HG02970 (cell line): ENCODE data around the gene KLRB1.
"Not testable (repeated sequence)": the region's sequence is repeated elsewhere in the genome, so short reads cannot be mapped to it uniquely, and the experiment has no call there.

Source experiments
- ATAC-seq: cut with Tn5 transposase; IDR thresholded peaks from one replicate; pipeline ENCODE4 v1.9.1; 2021; ENCODE audit warnings: mild to moderate bottlenecking, moderate library complexity, moderate number of reproducible peaks; ENCODE audit not compliant: unreplicated experiment, low FRiP score

KLRB1 gene

GRCh38 chr12:9562841-9563453, 44.8 kb downstream of the KLRB1 start:
- not testable (repeated sequence) for ATAC-seq

- not testable (repeated sequence) for ATAC-seq
Observed at GRCh38 chr12:9545489-9545888, 62.2 kb downstream of the KLRB1 start.
